Measurements from ENCODE around the gene B4GALNT1. TPM values are rescaled to one million over a fixed set of nuclear protein-coding genes. Genes with fewer than 3 reads are reported as not detected.

Gene B4GALNT1
- total RNA-seq, 2 donors from 2014 or later: 0.78 TPM; not detected in 1

DNA sequence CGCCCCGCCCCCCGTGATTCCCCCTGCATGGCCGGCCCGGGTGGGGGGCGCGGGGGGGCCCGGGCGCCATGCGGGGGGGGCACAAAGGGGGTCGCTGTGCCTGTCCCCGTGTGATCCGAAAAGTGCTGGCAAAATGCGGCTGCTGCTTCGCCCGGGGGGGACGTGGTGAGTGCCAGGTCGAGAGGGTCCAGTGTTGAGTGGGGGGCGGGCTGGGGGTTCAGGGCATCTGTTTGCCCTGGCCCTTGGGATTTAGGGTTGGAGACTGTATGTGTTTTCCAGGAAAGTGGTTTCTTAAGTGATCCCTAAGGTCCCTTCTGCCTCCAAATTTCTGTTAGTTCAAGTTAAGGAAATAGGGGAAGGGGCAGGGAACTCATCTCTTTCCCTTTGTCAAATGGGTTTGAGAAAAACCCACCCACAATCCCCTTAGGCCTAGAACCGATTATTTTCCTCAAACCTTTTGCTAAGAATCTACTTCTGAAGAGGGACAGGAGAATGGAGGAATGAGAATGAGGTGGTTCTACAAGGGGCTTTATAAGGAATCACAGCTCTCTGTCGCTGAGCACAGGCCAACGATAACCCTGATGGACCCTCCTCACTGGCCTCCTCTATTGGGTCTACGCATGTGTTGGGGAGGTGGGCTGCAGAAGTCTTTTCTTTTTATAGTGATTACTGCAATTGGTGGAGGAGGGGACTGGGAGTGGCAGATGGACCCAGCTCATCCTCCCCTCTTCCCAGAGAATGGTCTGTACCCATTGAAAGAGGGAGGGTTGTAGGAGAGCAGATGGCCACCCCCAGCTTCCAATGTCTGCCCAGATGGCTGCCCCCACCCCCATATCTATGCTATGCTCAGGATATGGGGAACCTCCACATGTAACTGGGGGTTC is 20.9 kb downstream of the B4GALNT1 start:
- intact Hi-C loops (cut with DNase I): no loop called here
- DNase-seq (no peak), ATAC-seq (no peak)
- Histone ChIP-seq H3K27me3 (no peaks in the 10 kb centered on the region), H3K4me3 (peak overlapping the region; percentile 44 to 59), H3K27ac (peak overlapping the region in 1 of 4 donors; percentile 8), H3K36me3 (replicated peaks in 1 of 2; ENCODE audit: insufficient read depth in 1 of 2, low read depth in 2 of 2) (no peaks in the 10 kb centered on the region), H3K4me1 (peaks cover 22% of the 10 kb centered on the region), H3K9me3 (no peaks in the 10 kb centered on the region)
- TF ChIP-seq, protein P1, sequence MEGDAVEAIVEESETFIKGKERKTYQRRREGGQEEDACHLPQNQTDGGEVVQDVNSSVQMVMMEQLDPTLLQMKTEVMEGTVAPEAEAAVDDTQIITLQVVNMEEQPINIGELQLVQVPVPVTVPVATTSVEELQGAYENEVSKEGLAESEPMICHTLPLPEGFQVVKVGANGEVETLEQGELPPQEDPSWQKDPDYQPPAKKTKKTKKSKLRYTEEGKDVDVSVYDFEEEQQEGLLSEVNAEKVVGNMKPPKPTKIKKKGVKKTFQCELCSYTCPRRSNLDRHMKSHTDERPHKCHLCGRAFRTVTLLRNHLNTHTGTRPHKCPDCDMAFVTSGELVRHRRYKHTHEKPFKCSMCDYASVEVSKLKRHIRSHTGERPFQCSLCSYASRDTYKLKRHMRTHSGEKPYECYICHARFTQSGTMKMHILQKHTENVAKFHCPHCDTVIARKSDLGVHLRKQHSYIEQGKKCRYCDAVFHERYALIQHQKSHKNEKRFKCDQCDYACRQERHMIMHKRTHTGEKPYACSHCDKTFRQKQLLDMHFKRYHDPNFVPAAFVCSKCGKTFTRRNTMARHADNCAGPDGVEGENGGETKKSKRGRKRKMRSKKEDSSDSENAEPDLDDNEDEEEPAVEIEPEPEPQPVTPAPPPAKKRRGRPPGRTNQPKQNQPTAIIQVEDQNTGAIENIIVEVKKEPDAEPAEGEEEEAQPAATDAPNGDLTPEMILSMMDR (IDR thresholded peaks at IDR 0.05): no peak
- TF ChIP-seq POLR2A (IDR thresholded peaks at IDR 0.05): no peak
- 18 to 31% methylated on average over 12 to 22 of the region's 23 CpGs for WGBS, 2 donors

DNA sequence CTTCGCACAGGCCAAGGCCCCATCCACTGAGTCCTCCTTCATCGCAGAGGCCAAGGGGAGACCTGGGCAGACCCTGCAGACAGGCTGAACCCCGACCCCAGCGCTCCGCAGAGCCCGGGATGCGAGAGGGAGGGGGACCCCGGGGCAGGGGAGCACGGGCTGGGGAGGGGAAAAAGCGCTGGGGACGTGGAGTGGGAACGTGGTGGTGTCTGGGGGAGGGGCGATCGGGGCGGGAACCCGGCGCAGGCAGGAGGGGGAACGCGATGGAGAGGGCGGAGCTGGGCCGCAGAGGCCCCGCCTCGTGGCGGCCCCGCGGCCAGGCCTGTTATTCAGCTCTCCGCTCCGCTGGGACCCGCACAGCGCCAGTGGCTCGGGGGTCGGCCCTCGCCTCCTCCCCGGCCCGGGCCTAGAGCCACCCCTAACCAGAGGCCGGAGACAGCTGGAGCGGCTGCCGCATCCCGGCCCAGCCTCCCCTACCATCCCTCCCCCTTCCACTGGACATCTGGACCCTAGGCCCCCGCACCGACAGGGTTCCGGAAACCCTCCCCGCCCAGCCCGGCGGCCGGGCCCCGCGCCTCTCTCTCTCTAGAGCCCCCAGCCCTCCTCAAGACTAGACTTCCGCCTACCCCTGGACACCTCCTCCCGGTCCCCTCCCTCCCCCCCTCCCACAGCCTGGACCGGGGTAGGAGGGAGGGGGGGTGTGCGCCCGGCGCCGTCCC is 21.7 kb downstream of the B4GALNT1 start, which contains the start of gene ARHGEF25:
Gene ARHGEF25 (plus strand): TSS at position 328 of the 719 bp plus-strand sequence. CDS start 460 bp downstream, outside the sequence.
- intact Hi-C loops (cut with DNase I): no loop called here
- H3K27me3 ChIP-seq: no peaks in the 10 kb centered on the region
- peak within 1 kb of the TSS in 3 of 4 donors; percentile 8 to 54 (median 28) for H3K27ac ChIP-seq
- H3K4me3 ChIP-seq: peak within 1 kb of the TSS; percentile 44 to 59
- peak; percentile 41 to 58 (median 49) for TF ChIP-seq POLR2A (IDR thresholded peaks at IDR 0.05)
- TF ChIP-seq, protein P1 (IDR thresholded peaks at IDR 0.05): no peak
- DNase-seq (peak; percentile 51 to 71 (median 60)), ATAC-seq (peak; percentile 79)
- 1 to 3% methylated on average over 21 to 42 of the region's 55 CpGs for WGBS, 2 donors
- no peaks in the 10 kb centered on the region for H3K9me3 ChIP-seq
- no peaks in the 10 kb centered on the region for H3K36me3 ChIP-seq (replicated peaks in 1 of 2; ENCODE audit: insufficient read depth in 1 of 2, low read depth in 2 of 2)
- peaks cover 22% of the 10 kb centered on the region for H3K4me1 ChIP-seq

DNA sequence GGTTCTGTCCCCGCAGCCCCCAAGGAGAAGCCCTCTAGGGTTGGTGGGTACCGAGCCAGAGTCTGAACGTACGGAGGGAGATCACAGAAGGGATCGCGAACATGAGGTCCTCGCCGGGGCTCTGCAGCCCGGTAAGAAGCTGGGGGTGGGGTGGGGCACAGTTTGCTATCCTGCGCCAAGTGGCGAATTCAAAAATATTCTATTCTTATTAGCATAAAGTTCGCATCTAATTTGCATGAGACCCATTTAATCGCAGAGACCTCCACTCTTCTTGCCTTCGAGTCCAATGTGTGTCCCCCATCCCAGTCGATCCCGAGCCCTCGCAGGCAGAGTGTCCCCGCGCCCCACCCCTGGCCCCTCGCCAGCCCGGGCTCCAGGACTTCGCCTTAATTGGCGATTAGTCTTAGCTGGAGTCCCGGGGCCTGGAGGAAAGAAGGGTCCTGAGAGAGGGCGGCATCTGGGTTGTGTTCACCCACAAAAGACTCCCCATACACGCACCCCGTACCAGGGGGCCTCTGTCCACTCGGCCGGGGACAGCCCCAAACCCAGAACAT is 22.4 kb downstream of the B4GALNT1 start:
- Histone ChIP-seq H3K9me3 (no peaks in the 10 kb centered on the region), H3K27ac (peak overlapping the region in 1 of 4 donors; percentile 28), H3K4me3 (no peak overlapping the region), H3K36me3 (replicated peaks in 1 of 2; ENCODE audit: insufficient read depth in 1 of 2, low read depth in 2 of 2) (no peaks in the 10 kb centered on the region), H3K4me1 (peaks cover 24% of the 10 kb centered on the region), H3K27me3 (no peaks in the 10 kb centered on the region)
- WGBS, 2 donors: 9 to 25% methylated on average over 25 to 29 of the region's 29 CpGs
- DNase-seq (peak in 2 of 4 donors; percentile 27 to 43), ATAC-seq (peak; percentile 7)
- intact Hi-C loops (cut with DNase I): no loop called here
- TF ChIP-seq POLR2A (IDR thresholded peaks at IDR 0.05): no peak
- TF ChIP-seq, protein P1 (IDR thresholded peaks at IDR 0.05): no peak

DNA sequence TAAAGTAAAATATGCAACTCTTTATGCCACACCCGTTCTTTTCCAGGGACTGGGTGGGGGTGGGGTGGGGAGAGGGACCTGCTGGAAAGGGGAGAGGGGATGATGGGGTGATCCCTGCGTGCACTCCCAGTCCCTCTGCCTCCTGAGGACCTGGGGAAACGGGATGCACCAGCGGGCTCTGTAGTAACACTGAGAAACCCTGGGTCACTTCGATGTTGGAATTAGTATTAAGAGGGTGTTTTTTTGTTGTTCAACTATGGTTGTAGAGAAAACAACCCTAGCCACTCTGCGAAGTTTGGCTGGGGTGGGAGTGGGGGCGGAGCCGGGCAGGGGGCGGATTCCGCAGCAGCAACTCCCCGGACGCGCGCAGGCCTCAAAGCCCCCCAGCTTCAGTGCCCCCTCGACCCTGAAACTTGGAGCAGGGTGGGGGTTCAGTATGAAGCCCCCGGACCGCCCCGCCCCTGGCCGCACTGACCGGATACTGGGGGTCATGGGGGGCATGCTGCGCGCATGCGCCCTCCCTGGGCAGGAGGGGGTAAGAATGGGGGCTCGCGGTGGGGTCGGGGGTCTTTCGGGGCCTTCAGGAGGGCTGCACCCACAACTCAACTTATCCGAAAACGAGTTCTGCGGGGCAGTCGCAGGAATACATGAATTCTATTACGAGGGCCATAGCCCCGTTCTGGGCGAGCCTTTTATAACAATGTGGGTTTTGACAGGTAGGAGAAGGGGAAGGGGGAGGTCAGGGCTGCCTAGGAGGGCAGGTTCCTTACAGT is 23.0 kb downstream of the B4GALNT1 start:
- DNase-seq (no peak), ATAC-seq (no peak)
- TF ChIP-seq POLR2A (IDR thresholded peaks at IDR 0.05): no peak
- TF ChIP-seq, protein P1 (IDR thresholded peaks at IDR 0.05): no peak
- H3K9me3 ChIP-seq: no peaks in the 10 kb centered on the region
- no peaks in the 10 kb centered on the region for H3K27me3 ChIP-seq
- peaks cover 30% of the 10 kb centered on the region for H3K4me1 ChIP-seq
- intact Hi-C loops (cut with DNase I): no loop called here
- H3K36me3 ChIP-seq (replicated peaks in 1 of 2; ENCODE audit: insufficient read depth in 1 of 2, low read depth in 2 of 2): no peaks in the 10 kb centered on the region
- no peak overlapping the region for H3K27ac ChIP-seq
- no peak overlapping the region for H3K4me3 ChIP-seq
- 32 to 34% methylated on average over 24 to 34 of the region's 34 CpGs for WGBS, 2 donors

Data from body of pancreas (tissue), 4 donors.